ENCODE measurements around the gene TBC1D10A.

GRCh38 chr22:30358541-30358940, 31.8 kb upstream of the TBC1D10A start:
- TF ChIP-seq CTCF (IDR thresholded peaks at IDR 0.05) (no peak), POLR2A (IDR thresholded peaks at IDR 0.05) (no peak), POLR2AphosphoS5 (IDR thresholded peaks at IDR 0.05; ENCODE audit: insufficient read depth in 1 of 2, low read depth in 1 of 2) (no peak)
